IPS-20b (cell line): Measurements from ENCODE around the gene GALNT18.

Source experiments
- H3K27ac ChIP-seq: one replicate; pipeline ENCODE4 v1.5.1; 2013; ENCODE audit warnings: low read length
- H3K27me3 ChIP-seq: 2 replicates; pipeline ENCODE4 v1.6.1; 2013; ENCODE audit warnings: mild to moderate bottlenecking, low read length, inconsistent platforms; ENCODE audit not compliant: insufficient read depth
- H3K36me3 ChIP-seq: 2 replicates; pipeline ENCODE4 v1.6.1; 2013; ENCODE audit warnings: low read depth, mild to moderate bottlenecking, inconsistent platforms, low read length, moderate library complexity; ENCODE audit not compliant: insufficient read depth
- H3K4me1 ChIP-seq: 2 replicates; pipeline ENCODE4 v1.6.1; 2013; ENCODE audit warnings: mild to moderate bottlenecking, control low read depth, inconsistent platforms, low read length, moderate library complexity; ENCODE audit not compliant: insufficient read depth
- H3K4me3 ChIP-seq: 2 replicates; pipeline ENCODE4 v1.5.1; 2013; ENCODE audit warnings: mild to moderate bottlenecking, low read length, inconsistent platforms
- H3K9ac ChIP-seq: 2 replicates; pipeline ENCODE4 v1.6.1; 2013; ENCODE audit warnings: low read depth, mild to moderate bottlenecking, inconsistent platforms, low read length, moderate library complexity
- H3K9me3 ChIP-seq: 2 replicates; pipeline ENCODE4 v1.6.1; 2013; ENCODE audit warnings: mild to moderate bottlenecking, low read depth, low read length, inconsistent platforms; ENCODE audit not compliant: insufficient read depth

GALNT18 gene

GRCh38 chr11:11318961-11319360 lies 302.8 kb downstream of the GALNT18 start:
- Histone ChIP-seq H3K4me1 (no peaks in the 10 kb centered on the region), H3K27ac (no peak overlapping the region), H3K4me3 (no peak overlapping the region), H3K36me3 (no peaks in the 10 kb centered on the region), H3K9me3 (no peaks in the 10 kb centered on the region), H3K27me3 (no peaks in the 10 kb centered on the region), H3K9ac (no peak overlapping the region)

GRCh38 chr11:11318461-11318860 lies 303.3 kb downstream of the GALNT18 start:
- Histone ChIP-seq H3K4me1 (no peaks in the 10 kb centered on the region), H3K27ac (no peak overlapping the region), H3K9me3 (no peaks in the 10 kb centered on the region), H3K36me3 (no peaks in the 10 kb centered on the region), H3K27me3 (no peaks in the 10 kb centered on the region), H3K4me3 (no peak overlapping the region), H3K9ac (no peak overlapping the region)

GRCh38 chr11:11316651-11317230 lies 305.1 kb downstream of the GALNT18 start:
- H3K4me3 ChIP-seq = no peak overlapping the region
- H3K27ac ChIP-seq = no peak overlapping the region
- H3K4me1 ChIP-seq = no peaks in the 10 kb centered on the region
- H3K9me3 ChIP-seq = no peaks in the 10 kb centered on the region
- no peaks in the 10 kb centered on the region for H3K27me3 ChIP-seq
- H3K36me3 ChIP-seq = no peaks in the 10 kb centered on the region
- no peak overlapping the region for H3K9ac ChIP-seq

DNA sequence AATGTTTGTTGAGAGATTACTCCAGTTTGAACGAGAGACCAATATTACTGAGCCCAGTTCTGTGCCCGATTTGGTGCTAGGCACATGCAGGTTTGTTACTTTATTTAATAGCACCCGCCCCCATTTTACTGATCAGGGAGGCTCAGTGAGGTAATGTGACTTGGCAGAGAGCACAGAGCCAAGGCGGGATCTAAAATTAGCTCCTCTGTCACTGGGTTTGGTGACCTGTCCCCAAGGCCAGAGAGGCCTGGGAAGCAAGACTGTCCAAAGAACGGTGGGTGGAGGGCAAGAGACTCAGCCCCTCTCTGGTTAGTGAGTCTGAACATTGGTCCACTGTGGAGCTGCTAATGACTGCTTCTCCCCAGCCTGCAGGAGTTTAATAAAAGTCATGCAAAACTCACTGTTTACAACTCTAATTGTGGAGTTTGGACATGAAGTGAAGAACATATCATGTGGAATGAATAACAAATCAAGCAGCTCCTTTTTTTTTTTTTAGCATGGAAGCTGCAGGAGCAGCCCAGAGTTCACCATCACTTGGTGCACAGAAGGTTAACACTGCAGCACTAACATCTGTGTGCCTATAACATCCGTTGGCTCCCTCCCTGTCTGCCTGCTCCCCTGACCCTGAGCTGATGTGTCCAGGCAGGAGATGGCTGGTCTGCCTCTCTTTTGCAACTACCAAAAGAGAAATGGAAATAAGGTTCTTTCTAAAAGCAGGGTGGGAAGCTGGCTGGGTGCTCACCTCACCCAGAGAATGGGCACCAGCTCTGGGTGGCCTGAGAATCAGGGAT lies 307.7 kb downstream of the GALNT18 start:
- Histone ChIP-seq H3K9ac (no peak overlapping the region), H3K27ac (no peak overlapping the region), H3K4me1 (no peaks in the 10 kb centered on the region)

DNA sequence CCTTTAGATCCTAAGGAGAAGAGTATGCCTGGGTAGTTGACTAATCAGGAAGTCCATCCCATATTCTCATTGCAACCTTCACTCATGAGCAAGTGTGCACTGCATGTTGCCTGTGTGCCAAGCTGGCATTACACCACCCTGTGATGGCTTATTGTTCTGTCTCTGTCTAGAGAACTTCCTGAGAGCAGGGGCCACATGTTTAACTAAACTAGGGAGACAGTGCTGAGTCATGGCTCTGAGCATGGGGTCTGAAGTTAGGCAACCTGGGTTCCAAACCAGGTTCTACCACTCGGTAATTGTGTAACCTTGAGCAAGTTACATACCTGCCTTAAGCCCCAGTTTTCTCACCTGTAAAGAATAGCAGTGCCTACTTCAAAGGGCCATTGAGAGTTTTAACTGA lies 308.4 kb downstream of the GALNT18 start:
- Histone ChIP-seq H3K4me3 (no peak overlapping the region), H3K36me3 (no peaks in the 10 kb centered on the region), H3K4me1 (no peaks in the 10 kb centered on the region), H3K27ac (no peak overlapping the region), H3K9me3 (no peaks in the 10 kb centered on the region), H3K27me3 (no peaks in the 10 kb centered on the region), H3K9ac (no peak overlapping the region)

More for the DNA sequence above, 307.7 kb downstream of the GALNT18 start:
- Histone ChIP-seq H3K27me3 (no peaks in the 10 kb centered on the region), H3K36me3 (no peaks in the 10 kb centered on the region), H3K4me3 (no peak overlapping the region), H3K9me3 (no peaks in the 10 kb centered on the region)

- Histone ChIP-seq H3K4me3 (no peak overlapping the region), H3K9ac (no peak overlapping the region), H3K9me3 (no peaks in the 10 kb centered on the region), H3K4me1 (no peaks in the 10 kb centered on the region), H3K27ac (no peak overlapping the region), H3K27me3 (no peaks in the 10 kb centered on the region), H3K36me3 (no peaks in the 10 kb centered on the region)
These were observed 309.1 kb downstream of the GALNT18 start for GRCh38 chr11:11312738-11313137.

DNA sequence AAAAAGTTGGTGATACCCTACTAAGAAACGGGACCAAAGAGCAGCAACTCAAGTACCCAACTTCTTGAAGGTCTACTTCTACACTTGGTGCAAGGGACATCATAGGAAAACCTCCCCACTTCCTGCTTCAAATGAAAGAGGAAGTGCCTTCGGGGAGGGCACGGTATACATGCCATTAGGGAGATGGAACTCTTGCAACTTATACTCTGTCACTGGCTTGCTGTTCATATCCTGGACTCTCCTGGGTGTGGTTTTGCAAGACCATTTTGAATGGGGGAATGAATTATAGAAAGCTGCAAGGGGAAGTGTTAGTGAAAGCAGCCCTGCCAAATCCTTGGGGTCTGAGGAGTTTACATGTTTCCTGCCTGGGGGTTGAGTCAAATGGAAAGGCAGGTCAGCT lies 310.6 kb downstream of the GALNT18 start:
- Histone ChIP-seq H3K9me3 (no peaks in the 10 kb centered on the region), H3K9ac (no peak overlapping the region), H3K36me3 (no peaks in the 10 kb centered on the region), H3K27ac (no peak overlapping the region), H3K4me3 (no peak overlapping the region), H3K4me1 (no peaks in the 10 kb centered on the region), H3K27me3 (no peaks in the 10 kb centered on the region)

DNA sequence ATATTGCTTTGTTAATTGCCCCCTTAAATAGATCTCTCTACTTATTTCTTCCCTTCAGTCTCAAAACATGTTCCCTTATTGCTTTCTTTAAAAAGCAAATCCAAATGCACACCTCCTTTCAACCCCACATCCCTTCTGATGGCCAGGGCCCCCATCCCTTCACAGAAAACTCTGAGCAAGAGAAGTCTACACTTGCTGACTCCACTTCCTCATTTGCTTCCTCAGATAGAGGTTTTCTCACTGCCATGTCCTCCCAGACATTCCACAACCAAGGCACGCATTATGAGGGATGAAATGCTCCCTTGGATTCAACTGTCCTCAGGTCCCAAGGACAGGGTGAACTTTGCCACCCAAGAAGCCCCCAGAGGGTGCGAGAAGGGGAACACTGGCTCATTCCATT lies 311.9 kb downstream of the GALNT18 start:
- no peaks in the 10 kb centered on the region for H3K27me3 ChIP-seq
- no peak overlapping the region for H3K4me3 ChIP-seq
- H3K27ac ChIP-seq = no peak overlapping the region
- H3K36me3 ChIP-seq = no peaks in the 10 kb centered on the region
- no peaks in the 10 kb centered on the region for H3K4me1 ChIP-seq
- no peaks in the 10 kb centered on the region for H3K9me3 ChIP-seq
- H3K9ac ChIP-seq = no peak overlapping the region

GRCh38 chr11:11308249-11308648 lies 313.6 kb downstream of the GALNT18 start:
- Histone ChIP-seq H3K27ac (no peak overlapping the region), H3K27me3 (no peaks in the 10 kb centered on the region), H3K36me3 (no peaks in the 10 kb centered on the region), H3K9me3 (no peaks in the 10 kb centered on the region), H3K9ac (no peak overlapping the region), H3K4me1 (no peaks in the 10 kb centered on the region), H3K4me3 (no peak overlapping the region)

GRCh38 chr11:11306855-11307254 lies 314.9 kb downstream of the GALNT18 start:
- Histone ChIP-seq H3K27me3 (no peaks in the 10 kb centered on the region), H3K36me3 (no peaks in the 10 kb centered on the region), H3K4me1 (no peaks in the 10 kb centered on the region), H3K27ac (no peak overlapping the region), H3K4me3 (no peak overlapping the region), H3K9ac (no peak overlapping the region), H3K9me3 (no peaks in the 10 kb centered on the region)

GRCh38 chr11:11304550-11304949 lies 317.3 kb downstream of the GALNT18 start:
- H3K27ac ChIP-seq = no peak overlapping the region
- no peaks in the 10 kb centered on the region for H3K27me3 ChIP-seq
- no peaks in the 10 kb centered on the region for H3K4me1 ChIP-seq
- H3K9me3 ChIP-seq = no peaks in the 10 kb centered on the region
- H3K4me3 ChIP-seq = no peak overlapping the region
- H3K36me3 ChIP-seq = no peaks in the 10 kb centered on the region
- no peak overlapping the region for H3K9ac ChIP-seq

GRCh38 chr11:11302565-11302964 lies 319.2 kb downstream of the GALNT18 start:
- no peak overlapping the region for H3K4me3 ChIP-seq
- no peak overlapping the region for H3K9ac ChIP-seq
- H3K27me3 ChIP-seq = no peaks in the 10 kb centered on the region
- no peaks in the 10 kb centered on the region for H3K9me3 ChIP-seq
- H3K36me3 ChIP-seq = no peaks in the 10 kb centered on the region
- no peak overlapping the region for H3K27ac ChIP-seq
- H3K4me1 ChIP-seq = no peaks in the 10 kb centered on the region
